ACC112 (cell line): Measurements from ENCODE around the gene SMCHD1.

Source experiments
- H2AFZ ChIP-seq: fragments of 200-600 bp; sonication (generic); one replicate; pipeline ENCODE4 v1.6.0; 2017; ENCODE audit warnings: antibody characterized with exemption, low read length; ENCODE audit not compliant: unreplicated experiment
- H3K27ac ChIP-seq: fragments of 200-600 bp; sonication (generic); 2 replicates; pipeline ENCODE4 v1.5.1; 2014; ENCODE audit warnings: low read depth, mild to moderate bottlenecking, antibody characterized with exemption, low read length, moderate library complexity
- H3K27me3 ChIP-seq: fragments of 200-600 bp; sonication (generic); 2 replicates; pipeline ENCODE4 v1.6.1; 2014; ENCODE audit warnings: mild to moderate bottlenecking, antibody characterized with exemption, low read length, moderate library complexity, mixed read lengths; ENCODE audit not compliant: insufficient read depth
- H3K36me3 ChIP-seq: fragments of 200-600 bp; sonication (generic); 2 replicates; pipeline ENCODE4 v1.6.1; 2016; ENCODE audit warnings: mild to moderate bottlenecking, antibody characterized with exemption, low read length, moderate library complexity, mixed read lengths; ENCODE audit not compliant: insufficient read depth
- H3K4me1 ChIP-seq: fragments of 200-600 bp; sonication (generic); one replicate; pipeline ENCODE4 v1.6.1; 2016; ENCODE audit warnings: low read length, mixed read lengths; ENCODE audit not compliant: insufficient read depth, unreplicated experiment, control insufficient read depth
- H3K4me3 ChIP-seq: fragments of 200-600 bp; sonication (generic); 2 replicates; pipeline ENCODE4 v1.5.1; 2014; ENCODE audit warnings: mild to moderate bottlenecking, low read depth, low read length
- H3K79me2 ChIP-seq: fragments of 200-600 bp; sonication (generic); one replicate; pipeline ENCODE4 v1.6.0; 2016; ENCODE audit warnings: low read length; ENCODE audit not compliant: control insufficient read depth, unreplicated experiment, insufficient read depth

Gene SMCHD1

GRCh38 chr18:2636126-2636631, 19.3 kb upstream of the SMCHD1 start:
- Histone ChIP-seq H2AFZ (peak overlapping the region; percentile 73), H3K4me3 (no peak overlapping the region), H3K27me3 (no peaks in the 10 kb centered on the region), H3K4me1 (peaks cover 7% of the 10 kb centered on the region), H3K79me2 (no peaks in the 10 kb centered on the region), H3K36me3 (no peaks in the 10 kb centered on the region), H3K27ac (no peak overlapping the region)

GRCh38 chr18:2641638-2642037, 13.9 kb upstream of the SMCHD1 start:
- peaks cover 18% of the 10 kb centered on the region for H3K4me1 ChIP-seq
- H3K4me3 ChIP-seq: peak overlapping the region; percentile 75
- peak overlapping the region; percentile 68 for H3K27ac ChIP-seq

GRCh38 chr18:2642771-2643170, 12.8 kb upstream of the SMCHD1 start:
- Histone ChIP-seq H3K4me1 (peaks cover 12% of the 10 kb centered on the region), H2AFZ (peak overlapping the region; percentile 15)

More at GRCh38 chr18:2641638-2642037, 13.9 kb upstream of the SMCHD1 start:
- peak overlapping the region; percentile 100 for H2AFZ ChIP-seq
- no peaks in the 10 kb centered on the region for H3K36me3 ChIP-seq
- no peaks in the 10 kb centered on the region for H3K27me3 ChIP-seq
- no peaks in the 10 kb centered on the region for H3K79me2 ChIP-seq

GRCh38 chr18:2644535-2644934, 11.0 kb upstream of the SMCHD1 start:
- no peaks in the 10 kb centered on the region for H3K36me3 ChIP-seq
- no peak overlapping the region for H3K4me3 ChIP-seq
- no peak overlapping the region for H3K27ac ChIP-seq
- H3K27me3 ChIP-seq: no peaks in the 10 kb centered on the region
- no peaks in the 10 kb centered on the region for H3K79me2 ChIP-seq
- peaks cover 12% of the 10 kb centered on the region for H3K4me1 ChIP-seq
- no peak overlapping the region for H2AFZ ChIP-seq

More at GRCh38 chr18:2642771-2643170, 12.8 kb upstream of the SMCHD1 start:
- Histone ChIP-seq H3K4me3 (no peak overlapping the region), H3K27me3 (no peaks in the 10 kb centered on the region), H3K79me2 (no peaks in the 10 kb centered on the region), H3K36me3 (no peaks in the 10 kb centered on the region), H3K27ac (no peak overlapping the region)

GRCh38 chr18:2651981-2652380, 3.5 kb upstream of the SMCHD1 start:
- no peaks in the 10 kb centered on the region for H3K36me3 ChIP-seq
- no peak overlapping the region for H3K27ac ChIP-seq
- H3K4me3 ChIP-seq: no peak overlapping the region
- H3K27me3 ChIP-seq: no peaks in the 10 kb centered on the region
- H2AFZ ChIP-seq: no peak overlapping the region
- peaks cover 8% of the 10 kb centered on the region for H3K4me1 ChIP-seq
- peaks cover 13% of the 10 kb centered on the region for H3K79me2 ChIP-seq

- Histone ChIP-seq H3K36me3 (no peaks in the 10 kb centered on the region), H2AFZ (no peak overlapping the region), H3K79me2 (peaks cover 28% of the 10 kb centered on the region), H3K27me3 (no peaks in the 10 kb centered on the region), H3K27ac (no peak overlapping the region), H3K4me3 (no peak overlapping the region), H3K4me1 (peaks cover 15% of the 10 kb centered on the region)
These were observed 2.1 kb upstream of the SMCHD1 start for GRCh38 chr18:2653467-2653866.

- no peaks in the 10 kb centered on the region for H3K27me3 ChIP-seq
- H2AFZ ChIP-seq: peak overlapping the region; percentile 95
- H3K4me3 ChIP-seq: peak overlapping the region; percentile 97
- H3K27ac ChIP-seq: peak overlapping the region; percentile 88
- no peaks in the 10 kb centered on the region for H3K36me3 ChIP-seq
- H3K4me1 ChIP-seq: peaks cover 20% of the 10 kb centered on the region
- peaks cover 36% of the 10 kb centered on the region for H3K79me2 ChIP-seq
These were observed 1.2 kb upstream of the SMCHD1 start for GRCh38 chr18:2654169-2654927.

- peak overlapping the region; percentile 88 for H3K27ac ChIP-seq
- H2AFZ ChIP-seq: peak overlapping the region; percentile 95
- no peaks in the 10 kb centered on the region for H3K36me3 ChIP-seq
- peak overlapping the region; percentile 97 for H3K4me3 ChIP-seq
- H3K4me1 ChIP-seq: peaks cover 24% of the 10 kb centered on the region
- H3K27me3 ChIP-seq: no peaks in the 10 kb centered on the region
- H3K79me2 ChIP-seq: peaks cover 41% of the 10 kb centered on the region
These were observed 673 bp upstream of the SMCHD1 start for GRCh38 chr18:2654928-2655177.

- peak overlapping the region; percentile 77 for H2AFZ ChIP-seq
- 0 out of 2 replicates have a peak, but pooled peaks cover 4% of the 10 kb centered on the region for H3K36me3 ChIP-seq
- H3K4me3 ChIP-seq: peak overlapping the region; percentile 97
- peak overlapping the region; percentile 88 for H3K27ac ChIP-seq
- H3K4me1 ChIP-seq: peaks cover 24% of the 10 kb centered on the region
- no peaks in the 10 kb centered on the region for H3K27me3 ChIP-seq
- H3K79me2 ChIP-seq: peaks cover 50% of the 10 kb centered on the region
These were observed 369 bp downstream of the SMCHD1 start for GRCh38 chr18:2655954-2656236.

- Histone ChIP-seq H3K4me3 (peak overlapping the region; percentile 97), H3K36me3 (0 out of 2 replicates have a peak, but pooled peaks cover 4% of the 10 kb centered on the region), H3K27me3 (no peaks in the 10 kb centered on the region), H3K4me1 (peaks cover 24% of the 10 kb centered on the region), H3K27ac (peak overlapping the region; percentile 88), H3K79me2 (peaks cover 55% of the 10 kb centered on the region), H2AFZ (peak overlapping the region; percentile 77)
These were observed 883 bp downstream of the SMCHD1 start for GRCh38 chr18:2656237-2656980.
